HepG2 (cell line): Measurements from ENCODE around the gene TMF1. TPM values are rescaled to one million over a fixed set of nuclear protein-coding genes. Genes with fewer than 3 reads are reported as not detected.

Source experiments
- ADNP ChIP-seq: sonication (generic); formaldehyde crosslinking; IDR thresholded peaks from 2 replicates; pipeline ENCODE4 v1.4.0; 2020; ENCODE audit warnings: missing genetic modification reagents
- ARID2 ChIP-seq: sonication (generic); formaldehyde crosslinking; IDR thresholded peaks from 2 replicates; pipeline ENCODE4 v1.8.1; 2022; ENCODE audit warnings: mild to moderate bottlenecking, missing genetic modification reagents, borderline replicate concordance
- IRF1 ChIP-seq: sonication (generic); formaldehyde crosslinking; IDR thresholded peaks from 2 replicates; pipeline ENCODE4 v1.4.0; 2020; ENCODE audit warnings: low read depth, mild to moderate bottlenecking, missing genetic modification reagents
- NFRKB ChIP-seq: fragments of 450-650 bp; IDR thresholded peaks from 2 replicates; pipeline ENCODE4 v1.6.1; 2017
- SOX6 ChIP-seq, 2 experiments: fragments of 450-650 bp in 1 of 2; sonication (generic) in 1 of 2; formaldehyde crosslinking in 1 of 2; IDR thresholded peaks; 2 replicates each; pipeline versions ENCODE4 v1.4.0 to v1.6.1; 2017 to 2020; ENCODE audit warnings: antibody characterized with exemption in 1 of 2, mild to moderate bottlenecking in 1 of 2, missing genetic modification reagents in 1 of 2
- SSRP1 ChIP-seq: IDR thresholded peaks from 2 replicates; pipeline ENCODE4 v1.6.1; 2016; ENCODE audit warnings: control low read depth
- SUZ12 ChIP-seq: fragments of 150-350 bp; IDR thresholded peaks from 2 replicates; pipeline ENCODE4 v1.6.1; 2014; ENCODE audit warnings: low read depth, low read length
- ZBTB38 ChIP-seq: sonication (generic); formaldehyde crosslinking; IDR thresholded peaks from 2 replicates; pipeline ENCODE4 v1.5.1; 2020; ENCODE audit warnings: mild to moderate bottlenecking, missing genetic modification reagents
- ZNF124 ChIP-seq: sonication (generic); formaldehyde crosslinking; IDR thresholded peaks from 2 replicates; pipeline ENCODE4 v1.4.0; 2020; ENCODE audit warnings: missing genetic modification reagents
- ZNF367 ChIP-seq: sonication (generic); formaldehyde crosslinking; IDR thresholded peaks from 2 replicates; pipeline ENCODE4 v1.4.0; 2020; ENCODE audit warnings: missing genetic modification reagents, borderline replicate concordance
- ZNF407 ChIP-seq: sonication (generic); formaldehyde crosslinking; IDR thresholded peaks from one replicate; pipeline ENCODE4 v1.5.1; 2020; ENCODE audit warnings: mild to moderate bottlenecking, missing genetic modification reagents; ENCODE audit errors: not compliant biosample characterization
- ZNF451 ChIP-seq: sonication (generic); formaldehyde crosslinking; IDR thresholded peaks from 2 replicates; pipeline ENCODE4 v1.5.0; 2020; ENCODE audit warnings: mild to moderate bottlenecking, missing genetic modification reagents
- polyA plus RNA-seq, 8 experiments: library from polyadenylated mRNA; depleted of rRNA in 3 of 8; stranded (reverse) in 7 of 8; unstranded in 1 of 8; fragments of >200 nt; fragmentation: Illumina TruSeq in 4 of 8; extraction: Trizol in 4 of 8; gene quantifications; 2 replicates each; pipeline versions ENCODE4 v1.2.1 to v1.2.3, GENCODE V29; 2011 to 2016; ENCODE audit warnings: low read depth in 4 of 8, missing spikeins in 1 of 8, mixed read lengths in 1 of 8; ENCODE audit not compliant: insufficient read depth in 1 of 8
- total RNA-seq, 5 experiments: library from RNA; depleted of rRNA; stranded (reverse); fragments of >200 nt; fragmentation: Illumina TruSeq; extraction: Trizol; gene quantifications; 2 replicates each; pipeline ENCODE4 v1.2.3, GENCODE V29; 2016; ENCODE audit warnings: low read depth in 1 of 5
- TF ChIP-seq, protein P1 (sequence below): IDR thresholded peaks from 2 replicates; pipeline ENCODE4 v1.6.1; 2016; ENCODE audit warnings: missing biosample characterization, missing genetic modification reagents, low read depth

TMF1 gene
- total and polyA plus RNA-seq, 2 of the 13 experiments (the other 11 are each of a cell fraction or from before 2014, with no cell fraction given): 12.1 to 38.4 TPM

DNA sequence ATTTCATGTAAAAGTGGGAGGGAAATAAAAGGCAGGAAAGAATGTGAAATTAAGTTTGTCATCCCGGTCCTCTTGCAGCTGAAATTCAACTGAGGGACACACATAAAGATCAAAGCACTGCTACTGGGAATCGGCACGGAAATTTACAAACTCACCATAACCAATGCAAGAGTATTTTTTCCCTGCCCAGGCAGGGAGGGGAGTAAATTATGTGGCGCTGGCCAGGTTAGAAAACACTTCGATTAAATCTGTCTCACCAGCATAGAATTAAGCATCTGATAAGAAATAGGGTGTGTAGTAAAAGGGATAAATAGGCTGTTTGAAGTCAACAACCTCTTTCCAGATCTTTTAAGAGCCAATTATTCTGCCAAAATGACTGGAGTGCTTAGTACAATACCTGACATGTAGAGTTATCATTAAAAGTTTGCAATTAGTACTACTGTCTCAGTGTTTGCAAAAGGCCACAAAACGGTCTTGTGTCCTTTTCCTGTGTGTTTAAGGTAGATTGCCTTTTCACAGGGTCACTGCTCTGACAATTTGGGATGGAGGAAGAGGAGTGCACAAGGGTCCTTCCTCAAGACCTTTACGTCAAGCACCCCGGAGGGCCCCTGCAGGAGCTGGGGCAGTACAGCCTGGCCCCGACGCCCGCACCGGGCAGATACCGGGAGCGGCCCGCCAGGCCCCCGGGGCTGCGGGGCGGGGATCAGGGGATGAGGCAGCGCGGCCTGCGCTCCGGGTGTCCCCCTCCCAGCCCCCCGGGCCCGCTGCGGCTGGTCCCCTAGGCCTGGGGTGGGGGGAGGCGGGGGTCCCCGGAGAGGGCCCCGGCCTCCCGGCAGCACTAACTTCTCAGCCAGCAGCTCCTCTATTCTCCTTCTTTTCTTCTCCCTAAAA is 27.4 kb upstream of the TMF1 start (continued):
- TF ChIP-seq ZNF407 (CRISPR knock-in tag) (no peak), SOX6 (IDR thresholded peaks at IDR 0.05) (no peak), SOX6 (CRISPR knock-in tag; IDR thresholded peaks at IDR 0.05) (0 out of 2 replicates have a peak, but pooled peaks have one; percentile 20), ZNF367 (CRISPR knock-in tag) (no peak), ARID2 (CRISPR knock-in tag) (no peak), ZBTB38 (CRISPR knock-in tag) (no peak), SUZ12 (no peak), ZNF124 (no peak), IRF1 (no peak; the same call in 1 of the 2 replicates), ZNF451 (CRISPR knock-in tag) (no peak), NFRKB (no peak), SSRP1 (CRISPR knock-in tag) (0 out of 2 replicates have a peak, but pooled peaks have one; percentile 11), ADNP (CRISPR knock-in tag) (no peak)
- TF ChIP-seq, protein P1, sequence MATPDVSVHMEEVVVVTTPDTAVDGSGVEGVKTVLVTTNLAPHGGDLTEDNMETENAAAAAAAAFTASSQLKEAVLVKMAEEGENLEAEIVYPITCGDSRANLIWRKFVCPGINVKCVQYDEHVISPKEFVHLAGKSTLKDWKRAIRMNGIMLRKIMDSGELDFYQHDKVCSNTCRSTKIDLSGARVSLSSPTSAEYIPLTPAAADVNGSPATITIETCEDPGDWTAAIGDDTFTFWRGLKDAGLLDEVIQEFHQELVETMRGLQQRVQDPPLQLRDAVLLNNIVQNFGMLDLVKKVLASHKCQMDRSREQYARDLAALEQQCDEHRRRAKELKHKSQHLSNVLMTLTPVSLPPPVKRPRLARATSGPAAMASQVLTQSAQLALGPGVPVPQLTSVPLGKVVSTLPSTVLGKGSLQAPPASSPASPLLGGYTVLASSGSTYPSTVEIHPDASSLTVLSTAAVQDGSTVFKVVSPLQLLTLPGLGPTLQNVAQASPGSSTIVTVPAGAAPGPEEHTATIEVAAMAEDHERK: no peak
